Kidney epithelial cell (primary cell): Measurements from ENCODE around the gene CEBPG. TPM values are rescaled to one million over a fixed set of nuclear protein-coding genes. Genes with fewer than 3 reads are reported as not detected.

Experiments used
- DNase-seq: peaks from one replicate; pipeline ENCODE4 v3.0.0-alpha.2; 2010; ENCODE audit warnings: low read depth
- H3K27me3 ChIP-seq: 2 replicates; pipeline ENCODE4 v1.6.0; 2011; ENCODE audit warnings: low read length; ENCODE audit not compliant: control insufficient read depth, insufficient read depth
- H3K36me3 ChIP-seq: 2 replicates; pipeline ENCODE4 v1.5.1; 2011; ENCODE audit warnings: low read length; ENCODE audit not compliant: control insufficient read depth, insufficient read depth
- H3K4me3 ChIP-seq: 2 replicates; pipeline ENCODE4 v1.5.1; 2011; ENCODE audit warnings: low read depth, mild to moderate bottlenecking, control low read depth, low read length
- total RNA-seq: library from RNA; depleted of rRNA; stranded (reverse); fragments of >200 nt; gene quantifications from 2 replicates; pipeline ENCODE4 v1.2.3, GENCODE V29; 2015
- TF ChIP-seq, protein P1 (sequence below): IDR thresholded peaks from 2 replicates; pipeline ENCODE4 v1.5.1; 2011; ENCODE audit warnings: mild to moderate bottlenecking, moderate library complexity, low read length, control low read depth, inconsistent platforms; ENCODE audit not compliant: insufficient read depth, poor library complexity, severe bottlenecking

The CEBPG gene
- total RNA-seq, 1 donor from 2014 or later = 55.7 TPM

DNA sequence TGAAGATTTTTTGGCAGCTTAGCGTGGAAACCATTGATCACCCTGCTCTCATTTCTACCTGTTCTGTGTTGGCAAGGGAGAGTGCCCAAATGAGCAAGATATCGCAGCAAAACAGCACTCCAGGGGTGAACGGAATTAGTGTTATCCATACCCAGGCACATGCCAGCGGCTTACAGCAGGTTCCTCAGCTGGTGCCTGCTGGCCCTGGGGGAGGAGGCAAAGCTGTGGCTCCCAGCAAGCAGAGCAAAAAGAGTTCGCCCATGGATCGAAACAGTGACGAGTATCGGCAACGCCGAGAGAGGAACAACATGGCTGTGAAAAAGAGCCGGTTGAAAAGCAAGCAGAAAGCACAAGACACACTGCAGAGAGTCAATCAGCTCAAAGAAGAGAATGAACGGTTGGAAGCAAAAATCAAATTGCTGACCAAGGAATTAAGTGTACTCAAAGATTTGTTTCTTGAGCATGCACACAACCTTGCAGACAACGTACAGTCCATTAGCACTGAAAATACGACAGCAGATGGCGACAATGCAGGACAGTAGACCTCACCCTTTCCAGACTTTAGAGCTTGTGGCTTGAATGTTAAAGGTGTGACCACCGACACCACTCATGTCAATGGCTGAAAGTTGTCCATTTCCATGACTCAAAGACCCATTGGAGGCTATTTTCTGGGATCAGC is 5.8 kb downstream of the CEBPG start:
- H3K4me3 ChIP-seq = no peak overlapping the region
- TF ChIP-seq, protein P1, sequence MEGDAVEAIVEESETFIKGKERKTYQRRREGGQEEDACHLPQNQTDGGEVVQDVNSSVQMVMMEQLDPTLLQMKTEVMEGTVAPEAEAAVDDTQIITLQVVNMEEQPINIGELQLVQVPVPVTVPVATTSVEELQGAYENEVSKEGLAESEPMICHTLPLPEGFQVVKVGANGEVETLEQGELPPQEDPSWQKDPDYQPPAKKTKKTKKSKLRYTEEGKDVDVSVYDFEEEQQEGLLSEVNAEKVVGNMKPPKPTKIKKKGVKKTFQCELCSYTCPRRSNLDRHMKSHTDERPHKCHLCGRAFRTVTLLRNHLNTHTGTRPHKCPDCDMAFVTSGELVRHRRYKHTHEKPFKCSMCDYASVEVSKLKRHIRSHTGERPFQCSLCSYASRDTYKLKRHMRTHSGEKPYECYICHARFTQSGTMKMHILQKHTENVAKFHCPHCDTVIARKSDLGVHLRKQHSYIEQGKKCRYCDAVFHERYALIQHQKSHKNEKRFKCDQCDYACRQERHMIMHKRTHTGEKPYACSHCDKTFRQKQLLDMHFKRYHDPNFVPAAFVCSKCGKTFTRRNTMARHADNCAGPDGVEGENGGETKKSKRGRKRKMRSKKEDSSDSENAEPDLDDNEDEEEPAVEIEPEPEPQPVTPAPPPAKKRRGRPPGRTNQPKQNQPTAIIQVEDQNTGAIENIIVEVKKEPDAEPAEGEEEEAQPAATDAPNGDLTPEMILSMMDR = no peak
- no peak for DNase-seq
- H3K36me3 ChIP-seq = no peaks in the 10 kb centered on the region
- H3K27me3 ChIP-seq = no peaks in the 10 kb centered on the region

DNA sequence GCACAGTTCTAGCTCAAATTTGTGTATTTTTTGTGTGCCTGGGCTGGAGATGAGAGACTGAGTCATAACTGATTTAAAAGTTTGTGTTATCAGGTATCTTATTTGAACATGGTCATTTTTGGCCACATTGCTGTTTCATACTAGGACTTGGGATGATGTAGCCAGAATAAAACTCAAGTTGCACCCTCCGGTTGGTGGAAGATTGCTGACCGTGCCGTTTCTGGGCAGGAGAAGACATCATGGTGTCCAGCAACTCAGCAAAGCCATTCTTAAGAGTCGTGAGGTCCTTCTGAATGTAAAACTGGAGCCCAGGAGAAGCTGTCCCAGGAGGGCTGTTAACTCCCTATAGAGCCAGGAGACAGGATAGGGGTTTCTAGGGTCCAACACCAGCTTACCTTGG is 7.6 kb downstream of the CEBPG start:
- H3K27me3 ChIP-seq = no peaks in the 10 kb centered on the region
- no peak overlapping the region for H3K4me3 ChIP-seq
- no peak for DNase-seq
- no peaks in the 10 kb centered on the region for H3K36me3 ChIP-seq
- TF ChIP-seq, protein P1 = no peak

DNA sequence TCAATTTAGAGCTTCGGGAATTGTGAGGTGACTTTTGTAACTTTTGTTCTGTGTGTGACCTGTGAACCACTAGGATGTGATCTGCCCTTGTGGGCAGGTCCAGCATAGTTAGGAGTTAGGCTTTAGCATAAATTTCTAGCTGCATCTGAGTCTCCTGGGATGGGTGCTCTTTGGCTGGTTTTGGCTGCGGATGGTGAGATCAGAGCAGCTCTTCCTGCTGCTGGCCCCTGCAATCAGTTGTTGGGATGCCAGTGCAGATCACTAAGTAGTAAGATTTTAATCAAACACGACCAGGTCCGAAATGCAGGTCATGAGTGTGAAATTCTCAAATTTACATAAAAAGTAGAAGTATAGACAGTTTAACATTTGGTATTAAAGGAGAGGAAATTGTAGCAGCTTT is 8.5 kb downstream of the CEBPG start:
- no peaks in the 10 kb centered on the region for H3K27me3 ChIP-seq
- no peak for DNase-seq
- TF ChIP-seq, protein P1 = no peak
- H3K4me3 ChIP-seq = no peak overlapping the region
- H3K36me3 ChIP-seq = no peaks in the 10 kb centered on the region

DNA sequence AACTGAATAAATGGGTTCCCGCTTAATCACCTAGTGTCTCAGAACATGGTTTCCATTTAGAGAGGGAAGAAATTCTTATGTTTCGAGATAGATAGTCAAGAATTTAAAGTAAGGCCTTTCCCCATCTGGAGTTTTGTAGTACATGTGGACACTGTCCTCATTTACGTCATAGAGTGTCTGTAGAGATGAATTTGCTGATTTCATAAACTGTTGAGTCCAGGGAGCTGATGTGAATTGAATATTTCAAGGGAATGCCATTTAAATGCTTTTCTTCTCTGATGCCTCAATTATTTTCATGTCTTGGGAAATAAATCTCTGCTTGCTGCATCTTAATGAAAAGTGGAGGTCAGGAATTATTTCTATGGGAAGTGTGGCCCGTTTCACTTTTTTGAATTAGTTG is 9.5 kb downstream of the CEBPG start:
- Histone ChIP-seq H3K27me3 (no peaks in the 10 kb centered on the region), H3K36me3 (no peaks in the 10 kb centered on the region), H3K4me3 (no peak overlapping the region)
- TF ChIP-seq, protein P1 = no peak
- no peak for DNase-seq

DNA sequence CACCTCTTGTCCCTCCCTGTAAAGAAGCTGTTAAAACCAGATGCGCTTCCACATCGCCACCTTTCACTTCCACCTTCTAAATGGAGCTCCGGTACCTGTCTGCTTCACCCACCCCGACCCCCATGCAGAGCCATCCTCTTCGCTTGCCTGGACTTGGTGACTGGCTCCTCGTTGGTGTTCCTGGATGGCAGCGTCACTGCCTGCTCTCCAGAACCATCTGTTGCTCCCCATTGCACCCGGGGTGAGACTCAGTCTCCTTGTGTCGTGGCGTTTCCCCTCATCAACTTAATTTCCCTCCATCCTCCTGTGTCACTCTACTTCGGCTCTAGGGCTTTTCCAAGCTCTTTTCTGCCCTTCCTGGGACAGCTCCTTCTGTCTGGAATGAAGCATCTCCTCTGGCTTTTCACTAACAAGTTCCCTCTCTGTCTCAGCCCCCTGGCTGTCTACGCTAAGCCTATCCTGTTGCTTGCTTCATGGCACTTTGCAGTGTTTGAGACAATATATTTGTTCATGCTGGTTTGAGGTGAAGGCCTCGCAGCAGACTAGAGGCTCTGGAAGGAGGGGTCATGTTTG is 10.3 kb downstream of the CEBPG start:
- H3K4me3 ChIP-seq = no peak overlapping the region
- H3K27me3 ChIP-seq = no peaks in the 10 kb centered on the region
- DNase-seq = no peak
- H3K36me3 ChIP-seq = no peaks in the 10 kb centered on the region
- TF ChIP-seq, protein P1 = no peak

DNA sequence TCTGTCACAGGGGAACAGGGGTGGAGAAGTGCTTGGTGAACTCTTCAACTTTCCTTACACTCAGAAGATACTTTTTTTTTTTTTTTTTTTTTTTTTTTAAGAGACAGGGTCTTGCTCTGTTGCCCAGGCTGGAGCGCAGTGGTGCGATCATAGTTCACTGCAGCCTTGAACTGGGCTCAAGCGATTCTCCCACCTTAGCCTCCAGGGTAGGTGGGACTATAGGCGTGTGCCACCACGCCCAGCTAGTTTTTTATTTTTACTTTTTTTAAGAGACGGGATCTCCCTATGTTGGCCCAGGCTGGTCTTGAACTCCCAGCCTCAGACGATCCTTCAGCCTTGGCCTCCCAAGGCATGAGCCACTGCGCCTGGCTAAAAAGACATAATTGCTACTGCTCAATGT is 11.5 kb downstream of the CEBPG start:
- Histone ChIP-seq H3K27me3 (no peaks in the 10 kb centered on the region), H3K4me3 (no peak overlapping the region), H3K36me3 (no peaks in the 10 kb centered on the region)
- TF ChIP-seq, protein P1 = no peak
- no peak for DNase-seq
